Caco-2 (cell line): ENCODE data around the gene WWOX. TPM values are rescaled to one million over a fixed set of nuclear protein-coding genes. Genes with fewer than 3 reads are reported as not detected.

Experiments used
- BruUV-seq: library from RNA; stranded (reverse); fragments of 400-500 nt; replicated peaks from 2 replicates; lab custom pipeline; 2021; lab: Mats Ljungman, UMichigan
- CTCF ChIA-PET: fragments of 300-600 bp; sonication (Branson Sonifier 250); formaldehyde crosslinking; loops from one replicate; lab custom pipeline; 2022; ENCODE audit warnings: antibody characterized with exemption; lab: Charles Lee
- POLR2A ChIA-PET: fragments of 300-600 bp; sonication (Branson Sonifier 250); formaldehyde crosslinking; loops from one replicate; lab custom pipeline; 2022; ENCODE audit warnings: antibody characterized with exemption; lab: Charles Lee
- DNase-seq, 2 experiments: peaks; one replicate each; pipeline versions ENCODE4 v3.0.0 to v3.0.0-alpha.2; 2020 to 2022
- H3K27me3 ChIP-seq: replicated peaks from 2 replicates; pipeline ENCODE4 v1.6.0; 2011; ENCODE audit warnings: low read length; ENCODE audit not compliant: control insufficient read depth, insufficient read depth
- H3K36me3 ChIP-seq: 2 replicates; pipeline ENCODE4 v1.5.1; 2011; ENCODE audit warnings: low read length; ENCODE audit not compliant: control insufficient read depth, insufficient read depth
- H3K4me1 ChIP-seq: fragments of 250-450 bp; sonication (Bioruptor Pico); 2 replicates; pipeline ENCODE4 v1.5.1; 2020; ENCODE audit warnings: mild to moderate bottlenecking
- H3K4me3 ChIP-seq: 2 replicates; pipeline ENCODE4 v1.5.1; 2011; ENCODE audit warnings: low read depth, mild to moderate bottlenecking, control low read depth, low read length
- H3K9me3 ChIP-seq: fragments of 250-450 bp; sonication (Bioruptor Pico); 2 replicates; pipeline ENCODE4 v1.5.1; 2020; ENCODE audit warnings: mild to moderate bottlenecking, moderate library complexity
- H3K27ac Mint-ChIP-seq: one replicate; pipeline ENCODE4 v1.8.0; 2022; ENCODE audit warnings: mixed read lengths; ENCODE audit not compliant: unreplicated experiment
- H3K27me3 Mint-ChIP-seq: one replicate; pipeline ENCODE4 v1.8.0; 2022; ENCODE audit warnings: mixed read lengths; ENCODE audit not compliant: insufficient read depth, unreplicated experiment
- H3K36me3 Mint-ChIP-seq: one replicate; pipeline ENCODE4 v1.8.0; 2022; ENCODE audit warnings: mild to moderate bottlenecking, mixed read lengths; ENCODE audit not compliant: insufficient read depth, unreplicated experiment
- H3K4me1 Mint-ChIP-seq: one replicate; pipeline ENCODE4 v1.8.0; 2022; ENCODE audit warnings: low read depth, mixed read lengths; ENCODE audit not compliant: unreplicated experiment
- H3K4me3 Mint-ChIP-seq: one replicate; pipeline ENCODE4 v1.8.0; 2022; ENCODE audit warnings: mild to moderate bottlenecking, moderate library complexity, mixed read lengths; ENCODE audit not compliant: unreplicated experiment
- H3K9me3 Mint-ChIP-seq: one replicate; pipeline ENCODE4 v1.8.0; 2022; ENCODE audit warnings: mixed read lengths; ENCODE audit not compliant: unreplicated experiment
- CTCF ChIP-seq, 2 experiments: fragments of 200-600 bp in 1 of 2; IDR thresholded peaks; 1 replicate in 1 of 2; 2 replicates in 1 of 2; pipeline versions ENCODE4 v1.5.1 to v1.8.0; 2011 to 2022; ENCODE audit warnings: antibody characterized with exemption in 1 of 2, control low read depth in 1 of 2, inconsistent platforms in 1 of 2, low read depth in 1 of 2, low read length in 1 of 2, mild to moderate bottlenecking in 1 of 2, moderate library complexity in 1 of 2; ENCODE audit not compliant: insufficient read depth in 1 of 2, severe bottlenecking in 1 of 2, unreplicated experiment in 1 of 2
- intact Hi-C: fragments of 100-400 bp; cut with micrococcal nuclease; formaldehyde crosslinking; loops from one replicate; pipeline ENCODE4 v1.10.0; 2022; ENCODE audit not compliant: unreplicated experiment
- total RNA-seq: library from RNA; stranded (reverse); gene quantifications from 2 replicates; pipeline ENCODE4 v1.2.3, GENCODE V29; 2022

The WWOX gene
- total RNA-seq, 1 experiment from 2014 or later, result 45.0 TPM

DNA sequence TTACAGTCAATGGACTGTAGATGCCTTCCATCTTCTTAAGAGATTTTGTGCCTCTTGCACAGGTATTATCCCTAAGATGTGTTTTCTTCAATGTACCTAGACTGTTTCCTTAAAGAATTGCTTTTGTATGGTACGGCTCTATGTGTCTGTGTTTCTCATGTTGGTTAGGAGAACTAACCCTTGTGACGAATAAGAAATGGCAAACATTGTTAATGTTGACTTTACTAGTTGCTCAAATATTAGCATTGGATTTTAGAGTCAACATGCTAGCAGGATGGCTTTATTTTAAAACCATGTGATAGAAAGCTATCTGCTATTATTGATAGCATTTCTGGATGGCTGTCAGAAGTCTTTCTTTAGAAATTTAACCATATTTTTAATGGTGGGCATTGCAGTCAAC, 34.5 kb downstream of the WWOX start:
- no peak overlapping the region for H3K4me3 ChIP-seq
- Mint-ChIP-seq H3K27ac (peak overlapping the region; percentile 85), H3K4me3 (peak overlapping the region; percentile 31), H3K36me3 (peaks cover 6% of the 10 kb centered on the region), H3K27me3 (no peaks in the 10 kb centered on the region), H3K4me1 (peaks cover 33% of the 10 kb centered on the region), H3K9me3 (no peaks in the 10 kb centered on the region)
- H3K36me3 ChIP-seq, result no peaks in the 10 kb centered on the region; the same call in 1 of the 2 replicates
- peaks cover 31% of the 10 kb centered on the region for H3K4me1 ChIP-seq
- H3K27me3 ChIP-seq, result no peaks in the 10 kb centered on the region
- H3K9me3 ChIP-seq, result no peaks in the 10 kb centered on the region
- ChIA-PET POLR2A (interaction anchor here (1.7 kb wide), 1 partner anchor 78 kb away, joined by 6 read pairs; no protein-coding TSS in a partner anchor), CTCF (interaction anchor here (1.4 kb wide), 2 partner anchors 78 to 106 kb away, joined by 4 to 7 read pairs; no protein-coding TSS in a partner anchor)
- intact Hi-C loops, result loop anchor here (1.0 to 5.0 kb wide), 5 partner anchors 48 to 123 kb away; no protein-coding TSS in a partner anchor
- peak in 1 of 2 experiments; percentile 55 for DNase-seq
- no TSS peak for BruUV-seq
- no peak for TF ChIP-seq CTCF (IDR thresholded peaks at IDR 0.05; ENCODE audit: insufficient read depth in 1 of 2, low read depth in 1 of 2, low read length in 1 of 2, severe bottlenecking in 1 of 2, unreplicated experiment in 1 of 2)

- H3K27me3 ChIP-seq, result no peaks in the 10 kb centered on the region
- H3K9me3 ChIP-seq, result no peaks in the 10 kb centered on the region
- no peak overlapping the region for H3K4me3 ChIP-seq
- Mint-ChIP-seq H3K4me3 (peak overlapping the region; percentile 31), H3K4me1 (peaks cover 33% of the 10 kb centered on the region), H3K27ac (peak overlapping the region; percentile 21), H3K36me3 (peaks cover 6% of the 10 kb centered on the region), H3K27me3 (no peaks in the 10 kb centered on the region), H3K9me3 (peaks cover 11% of the 10 kb centered on the region)
- no TSS peak for BruUV-seq
- no peaks in the 10 kb centered on the region; the same call in 1 of the 2 replicates for H3K36me3 ChIP-seq
- TF ChIP-seq CTCF (IDR thresholded peaks at IDR 0.05; ENCODE audit: insufficient read depth in 1 of 2, low read depth in 1 of 2, low read length in 1 of 2, severe bottlenecking in 1 of 2, unreplicated experiment in 1 of 2), result no peak
- intact Hi-C loops, result loop anchor here (1.0 to 5.0 kb wide), 5 partner anchors 47 to 122 kb away; no protein-coding TSS in a partner anchor
- peaks cover 31% of the 10 kb centered on the region for H3K4me1 ChIP-seq
- DNase-seq, result peak in 1 of 2 experiments; percentile 25
- CTCF ChIA-PET, result interaction anchor here (0.7 to 1.4 kb wide), 4 partner anchors 41 to 105 kb away, joined by 3 to 7 read pairs (median 5); no protein-coding TSS in a partner anchor
- POLR2A ChIA-PET, result interaction anchor here (1.7 kb wide), 1 partner anchor 77 kb away, joined by 6 read pairs; no protein-coding TSS in a partner anchor
These were observed 35.6 kb downstream of the WWOX start for GRCh38 chr16:78134944-78135619.

DNA sequence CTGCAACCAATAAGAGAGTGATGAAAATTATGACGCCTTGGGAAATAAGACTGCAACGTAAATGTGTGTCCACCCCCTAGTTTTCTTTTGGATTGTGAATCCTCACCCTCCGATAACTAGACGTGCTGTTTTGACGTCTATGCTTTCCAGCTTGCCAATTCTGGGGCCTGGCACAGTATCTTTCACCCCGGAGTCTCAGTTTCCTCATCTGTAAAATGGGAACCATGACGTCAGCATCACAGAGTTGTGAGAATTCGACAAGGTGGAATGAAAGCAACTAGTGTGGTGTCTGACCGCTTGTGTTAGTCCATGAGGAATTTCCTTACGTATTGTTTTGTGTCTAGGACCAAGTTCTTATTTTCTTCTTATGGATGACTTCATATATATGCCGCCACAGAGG, 37.7 kb downstream of the WWOX start:
- intact Hi-C loops, result no loop called here
- Mint-ChIP-seq H3K27ac (peak overlapping the region; percentile 25), H3K9me3 (peaks cover 20% of the 10 kb centered on the region), H3K4me1 (peaks cover 41% of the 10 kb centered on the region), H3K4me3 (no peak overlapping the region), H3K36me3 (peaks cover 6% of the 10 kb centered on the region), H3K27me3 (no peaks in the 10 kb centered on the region)
- Histone ChIP-seq H3K4me3 (no peak overlapping the region), H3K27me3 (no peaks in the 10 kb centered on the region), H3K4me1 (peaks cover 31% of the 10 kb centered on the region), H3K36me3 (no peaks in the 10 kb centered on the region; the same call in 1 of the 2 replicates), H3K9me3 (no peaks in the 10 kb centered on the region)
- BruUV-seq, result no TSS peak
- CTCF ChIA-PET, result no interaction called here
- no peak for DNase-seq
- TF ChIP-seq CTCF (IDR thresholded peaks at IDR 0.05; ENCODE audit: insufficient read depth in 1 of 2, low read depth in 1 of 2, low read length in 1 of 2, severe bottlenecking in 1 of 2, unreplicated experiment in 1 of 2), result no peak
- POLR2A ChIA-PET, result no interaction called here
